Nephron (organoid): Measurements from ENCODE around the gene RAB31.

Experiments used
- H3K27ac Mint-ChIP-seq, 3 experiments: 2 replicates each; pipeline ENCODE4 v1.8.0; 2020; ENCODE audit warnings: mixed read lengths in 3 of 3, mild to moderate bottlenecking in 2 of 3, moderate library complexity in 1 of 3
- H3K27me3 Mint-ChIP-seq: 2 replicates; pipeline ENCODE4 v1.8.0; 2021; ENCODE audit warnings: low read depth, mild to moderate bottlenecking, moderate library complexity, mixed read lengths
- H3K36me3 Mint-ChIP-seq: 2 replicates; pipeline ENCODE4 v1.8.0; 2020; ENCODE audit warnings: low read depth, mixed read lengths
- H3K4me1 Mint-ChIP-seq: 2 replicates; pipeline ENCODE4 v1.8.0; 2020; ENCODE audit warnings: mixed read lengths
- H3K4me3 Mint-ChIP-seq, 3 experiments: 2 replicates each; pipeline ENCODE4 v1.8.0; 2020; ENCODE audit warnings: mild to moderate bottlenecking in 3 of 3, mixed read lengths in 3 of 3, moderate library complexity in 2 of 3
- H3K9me3 Mint-ChIP-seq: 2 replicates; pipeline ENCODE4 v1.8.0; 2020; ENCODE audit warnings: mixed read lengths
- CTCF ChIP-seq, 3 experiments: fragments of 200-600 bp; sonication (generic); IDR thresholded peaks; one replicate each; pipeline ENCODE4 v1.5.0; 2021; ENCODE audit warnings: antibody characterized with exemption in 3 of 3; ENCODE audit not compliant: unreplicated experiment in 3 of 3

Gene RAB31

DNA sequence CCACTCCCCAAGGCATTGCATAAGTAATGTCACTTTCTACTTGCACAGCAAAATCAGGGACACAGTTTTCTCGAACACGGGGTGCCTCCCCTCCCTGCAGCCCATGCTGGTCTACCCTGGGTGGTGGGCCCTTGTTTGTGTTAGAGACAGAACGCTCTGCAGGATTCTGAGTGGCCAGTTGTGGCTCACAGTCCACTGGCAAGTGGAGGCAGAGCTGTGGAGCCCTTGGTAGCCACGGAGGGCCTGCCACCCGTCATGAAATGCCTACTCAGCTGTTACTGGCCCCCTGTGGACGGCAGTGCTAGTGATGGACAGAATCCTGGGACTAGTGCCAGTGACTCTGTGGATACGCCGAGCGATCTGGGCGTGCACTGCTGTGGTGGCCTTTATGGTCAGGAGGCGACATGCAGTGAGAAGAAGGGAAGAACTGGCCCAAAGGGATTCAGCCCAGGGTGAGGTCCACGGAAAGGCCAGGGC is 123.7 kb downstream of the RAB31 start:
- H3K27ac Mint-ChIP-seq: no peak overlapping the region
- no peaks in the 10 kb centered on the region for H3K27me3 Mint-ChIP-seq
- peaks cover 36% of the 10 kb centered on the region for H3K4me1 Mint-ChIP-seq
- H3K9me3 Mint-ChIP-seq: no peaks in the 10 kb centered on the region
- TF ChIP-seq CTCF (IDR thresholded peaks at IDR 0.05; ENCODE audit: unreplicated experiment in 3 of 3): no peak
- H3K36me3 Mint-ChIP-seq: peaks cover 6% of the 10 kb centered on the region
- no peak overlapping the region for H3K4me3 Mint-ChIP-seq

GRCh38 chr18:9832871-9833270 is 124.8 kb downstream of the RAB31 start:
- no peak overlapping the region for H3K27ac Mint-ChIP-seq
- H3K4me1 Mint-ChIP-seq: peaks cover 39% of the 10 kb centered on the region
- no peaks in the 10 kb centered on the region for H3K9me3 Mint-ChIP-seq
- H3K36me3 Mint-ChIP-seq: peaks cover 9% of the 10 kb centered on the region
- TF ChIP-seq CTCF (IDR thresholded peaks at IDR 0.05; ENCODE audit: unreplicated experiment in 3 of 3): no peak
- H3K27me3 Mint-ChIP-seq: no peaks in the 10 kb centered on the region
- H3K4me3 Mint-ChIP-seq: no peak overlapping the region

DNA sequence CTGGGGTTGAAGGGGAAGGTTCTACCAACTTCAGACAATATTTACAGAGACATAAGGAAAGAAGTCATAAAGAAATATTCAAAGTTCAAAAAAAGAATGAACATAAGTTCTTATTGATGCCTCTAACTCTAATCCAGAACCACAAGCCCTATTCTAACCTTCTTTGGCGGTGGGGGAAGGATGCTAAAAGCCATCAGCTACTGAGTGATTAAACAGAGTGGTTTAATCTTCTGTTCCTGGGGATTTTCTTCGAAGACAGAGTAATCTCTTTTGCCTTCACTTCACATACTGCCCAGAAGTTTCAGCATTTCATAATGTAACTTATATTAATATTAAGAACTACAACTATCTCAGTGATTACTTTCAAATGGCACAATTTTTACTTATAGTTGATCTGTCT is 126.5 kb downstream of the RAB31 start:
- H3K9me3 Mint-ChIP-seq: no peaks in the 10 kb centered on the region
- peak overlapping the region in 2 of 3 experiments; percentile 82 to 86 for H3K27ac Mint-ChIP-seq
- H3K27me3 Mint-ChIP-seq: peaks cover 3% of the 10 kb centered on the region
- TF ChIP-seq CTCF (IDR thresholded peaks at IDR 0.05; ENCODE audit: unreplicated experiment in 3 of 3): no peak
- H3K36me3 Mint-ChIP-seq: peaks cover 9% of the 10 kb centered on the region
- no peak overlapping the region for H3K4me3 Mint-ChIP-seq
- peaks cover 54% of the 10 kb centered on the region for H3K4me1 Mint-ChIP-seq

- Mint-ChIP-seq H3K27ac (peak overlapping the region; percentile 73 to 86 (median 82)), H3K4me1 (peaks cover 54% of the 10 kb centered on the region), H3K27me3 (peaks cover 3% of the 10 kb centered on the region), H3K36me3 (peaks cover 9% of the 10 kb centered on the region), H3K9me3 (no peaks in the 10 kb centered on the region), H3K4me3 (no peak overlapping the region)
- no peak for TF ChIP-seq CTCF (IDR thresholded peaks at IDR 0.05; ENCODE audit: unreplicated experiment in 3 of 3)
Observed at GRCh38 chr18:9835113-9835755, 127.1 kb downstream of the RAB31 start.

GRCh38 chr18:9835825-9836224 is 127.7 kb downstream of the RAB31 start:
- no peaks in the 10 kb centered on the region for H3K9me3 Mint-ChIP-seq
- peaks cover 54% of the 10 kb centered on the region for H3K4me1 Mint-ChIP-seq
- TF ChIP-seq CTCF (IDR thresholded peaks at IDR 0.05; ENCODE audit: unreplicated experiment in 3 of 3): no peak
- peak overlapping the region; percentile 26 to 44 (median 31) for H3K4me3 Mint-ChIP-seq
- peaks cover 3% of the 10 kb centered on the region for H3K27me3 Mint-ChIP-seq
- peaks cover 9% of the 10 kb centered on the region for H3K36me3 Mint-ChIP-seq
- H3K27ac Mint-ChIP-seq: peak overlapping the region; percentile 73 to 86 (median 82)
